ENCODE data around the gene OR2AE1.

DNA sequence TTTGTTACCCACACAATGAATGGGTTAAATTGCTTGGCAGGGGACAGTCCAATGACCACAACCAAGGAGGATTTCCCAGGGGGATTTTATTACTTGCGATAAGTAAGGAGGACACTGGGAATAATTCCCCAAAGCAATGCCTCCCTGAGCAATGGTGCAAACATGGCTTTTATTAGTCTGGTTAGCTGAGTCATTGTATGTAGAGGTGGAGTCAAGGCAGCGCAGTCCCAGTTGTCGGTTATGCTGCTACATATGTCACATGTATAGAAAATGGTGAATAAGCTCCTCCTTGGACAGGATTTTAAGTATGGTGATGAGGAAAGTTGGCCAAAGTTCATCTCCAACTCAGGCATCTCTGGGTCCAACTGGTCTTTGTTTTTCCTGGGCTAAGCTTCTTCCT is 46.4 kb upstream of the OR2AE1 start:
- TF ChIP-seq POLR2A (IDR thresholded peaks at IDR 0.05) (no peak), POLR2AphosphoS5 (IDR thresholded peaks at IDR 0.05) (no peak)
- TF ChIP-seq, protein P1, sequence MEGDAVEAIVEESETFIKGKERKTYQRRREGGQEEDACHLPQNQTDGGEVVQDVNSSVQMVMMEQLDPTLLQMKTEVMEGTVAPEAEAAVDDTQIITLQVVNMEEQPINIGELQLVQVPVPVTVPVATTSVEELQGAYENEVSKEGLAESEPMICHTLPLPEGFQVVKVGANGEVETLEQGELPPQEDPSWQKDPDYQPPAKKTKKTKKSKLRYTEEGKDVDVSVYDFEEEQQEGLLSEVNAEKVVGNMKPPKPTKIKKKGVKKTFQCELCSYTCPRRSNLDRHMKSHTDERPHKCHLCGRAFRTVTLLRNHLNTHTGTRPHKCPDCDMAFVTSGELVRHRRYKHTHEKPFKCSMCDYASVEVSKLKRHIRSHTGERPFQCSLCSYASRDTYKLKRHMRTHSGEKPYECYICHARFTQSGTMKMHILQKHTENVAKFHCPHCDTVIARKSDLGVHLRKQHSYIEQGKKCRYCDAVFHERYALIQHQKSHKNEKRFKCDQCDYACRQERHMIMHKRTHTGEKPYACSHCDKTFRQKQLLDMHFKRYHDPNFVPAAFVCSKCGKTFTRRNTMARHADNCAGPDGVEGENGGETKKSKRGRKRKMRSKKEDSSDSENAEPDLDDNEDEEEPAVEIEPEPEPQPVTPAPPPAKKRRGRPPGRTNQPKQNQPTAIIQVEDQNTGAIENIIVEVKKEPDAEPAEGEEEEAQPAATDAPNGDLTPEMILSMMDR (IDR thresholded peaks at IDR 0.05) = no peak

Measured in upper lobe of left lung (tissue), 4 donors.